Neural cell (in vitro differentiated cells): ENCODE results near the gene CABLES1. TPM values are rescaled to one million over a fixed set of nuclear protein-coding genes. Genes with fewer than 3 reads are reported as not detected.

Source experiments
- H2AFZ ChIP-seq: fragments of 200-600, 300-800 bp; sonication (generic), shearing (Covaris generic); 2 replicates; pipeline ENCODE4 v1.6.0; 2014; ENCODE audit warnings: low read depth, mild to moderate bottlenecking, antibody characterized with exemption, low read length, moderate library complexity
- H3F3A ChIP-seq: fragments of 200-600 bp; shearing (Covaris generic); 2 replicates; pipeline ENCODE4 v1.6.1; 2016; ENCODE audit warnings: mild to moderate bottlenecking, moderate library complexity, mixed read lengths, antibody characterized with exemption, low read length; ENCODE audit not compliant: insufficient read depth, poor library complexity, severe bottlenecking
- H3K27ac ChIP-seq: fragments of 200-600, 300-800 bp; sonication (generic), shearing (Covaris generic); 2 replicates; pipeline ENCODE4 v1.5.1; 2014; ENCODE audit warnings: mild to moderate bottlenecking, low read length, moderate library complexity
- H3K27me3 ChIP-seq: fragments of 300-800, 200-600 bp; sonication (generic), shearing (Covaris generic); 2 replicates; pipeline ENCODE4 v1.6.0; 2014; ENCODE audit warnings: mild to moderate bottlenecking, low read depth, low read length, moderate library complexity; ENCODE audit not compliant: insufficient read depth
- H3K36me3 ChIP-seq: fragments of 300-800, 200-600 bp; sonication (generic), shearing (Covaris generic); 2 replicates; pipeline ENCODE4 v1.5.1; 2014; ENCODE audit warnings: mild to moderate bottlenecking, antibody characterized with exemption, low read length, moderate library complexity; ENCODE audit not compliant: insufficient read depth
- H3K4me2 ChIP-seq: fragments of 300-800, 200-600 bp; sonication (generic), shearing (Covaris generic); 2 replicates; pipeline ENCODE4 v1.6.0; 2014; ENCODE audit warnings: mild to moderate bottlenecking, low read length
- H3K4me3 ChIP-seq: fragments of 300-800, 200-600 bp; sonication (generic), shearing (Covaris generic); 2 replicates; pipeline ENCODE4 v1.5.1; 2014; ENCODE audit warnings: mild to moderate bottlenecking, low read length, moderate library complexity
- H3K79me2 ChIP-seq: fragments of 200-600 bp; shearing (Covaris generic); replicated peaks from 2 replicates; pipeline ENCODE4 v1.6.0; 2014; ENCODE audit warnings: mild to moderate bottlenecking, low read length, moderate library complexity; ENCODE audit not compliant: insufficient read depth
- H3K9ac ChIP-seq: fragments of 300-800, 200-600 bp; sonication (generic), shearing (Covaris generic); 2 replicates; pipeline ENCODE4 v1.6.1; 2016; ENCODE audit warnings: mild to moderate bottlenecking, low read length, mixed read lengths
- H3K9me2 ChIP-seq: fragments of 200-600 bp; shearing (Covaris generic); 2 replicates; pipeline ENCODE4 v1.6.1; 2016; ENCODE audit warnings: mild to moderate bottlenecking, low read length, mixed read lengths; ENCODE audit not compliant: insufficient read depth
- H3K9me3 ChIP-seq: fragments of 200-600, 300-800 bp; sonication (generic), shearing (Covaris generic); 2 replicates; pipeline ENCODE4 v1.6.1; 2016; ENCODE audit warnings: mild to moderate bottlenecking, mixed run types, low read length, moderate library complexity, mixed read lengths
- H4K20me1 ChIP-seq: fragments of 200-600 bp; shearing (Covaris generic); 2 replicates; pipeline ENCODE4 v1.6.1; 2016; ENCODE audit warnings: mild to moderate bottlenecking, mixed run types; ENCODE audit not compliant: insufficient read depth
- EP300 ChIP-seq: fragments of 450-650 bp; conservative IDR thresholded peaks from 2 replicates; pipeline ENCODE4 v1.6.1; 2014; ENCODE audit warnings: antibody characterized with exemption, mild to moderate bottlenecking, moderate library complexity; ENCODE audit not compliant: poor library complexity, severe bottlenecking
- EZH2 ChIP-seq: fragments of 200-600, 300-800 bp; shearing (Covaris generic), sonication (generic); IDR thresholded peaks from 2 replicates; pipeline ENCODE4 v1.6.1; 2014; ENCODE audit warnings: antibody characterized with exemption, low read length, borderline replicate concordance, mild to moderate bottlenecking; ENCODE audit not compliant: insufficient read depth, poor library complexity, severe bottlenecking
- MXI1 ChIP-seq: fragments of 450-650 bp; conservative IDR thresholded peaks from 2 replicates; pipeline ENCODE4 v1.6.1; 2014; ENCODE audit warnings: antibody characterized with exemption, mild to moderate bottlenecking; ENCODE audit not compliant: poor library complexity, severe bottlenecking
- POLR2AphosphoS5 ChIP-seq: IDR thresholded peaks from 2 replicates; pipeline ENCODE4 v1.6.1; 2012
- RAD21 ChIP-seq: fragments of 450-650 bp; conservative IDR thresholded peaks from 2 replicates; pipeline ENCODE4 v1.6.1; 2014; ENCODE audit warnings: antibody characterized with exemption, mild to moderate bottlenecking, moderate library complexity
- REST ChIP-seq: IDR thresholded peaks from 2 replicates; pipeline ENCODE4 v1.6.1; 2012; ENCODE audit warnings: borderline replicate concordance
- SMC3 ChIP-seq: fragments of 450-650 bp; conservative IDR thresholded peaks from 2 replicates; pipeline ENCODE4 v1.6.1; 2014; ENCODE audit warnings: antibody characterized with exemption, mild to moderate bottlenecking, moderate library complexity; ENCODE audit not compliant: poor library complexity
- TAF1 ChIP-seq: IDR thresholded peaks from 2 replicates; pipeline ENCODE4 v1.6.1; 2012; ENCODE audit warnings: low read depth
- polyA plus RNA-seq: library from polyadenylated mRNA; depleted of rRNA; stranded (reverse); fragments of >200 nt; gene quantifications from 2 replicates; pipeline ENCODE4 v1.2.3, GENCODE V29; 2014
- TF ChIP-seq, protein P1 (sequence below): fragments of 450-650 bp; IDR thresholded peaks from 2 replicates; pipeline ENCODE4 v1.5.1; 2014; ENCODE audit warnings: antibody characterized with exemption, mild to moderate bottlenecking, moderate library complexity; ENCODE audit not compliant: poor library complexity, severe bottlenecking

CABLES1 gene
- polyA plus RNA-seq, 1 donor from 2014 or later = 1.4 TPM

DNA sequence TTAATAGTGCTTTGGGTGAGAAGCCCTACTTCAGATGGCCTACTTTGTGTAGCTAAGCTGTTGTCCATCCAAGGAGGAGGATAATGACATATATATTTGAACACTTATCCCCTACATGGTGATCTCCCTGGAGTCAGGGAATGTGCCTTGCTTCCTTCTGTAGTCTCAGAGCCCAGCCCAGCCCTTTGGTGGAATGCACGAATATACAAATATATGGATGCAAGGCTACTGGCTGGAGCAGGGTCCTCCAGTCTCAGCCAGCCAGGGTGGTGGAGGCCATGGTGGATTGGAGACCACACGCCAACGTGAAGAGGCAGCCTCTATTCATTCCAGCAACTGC lies 167.2 kb downstream of the CABLES1 start:
- Histone ChIP-seq H3K79me2 (no peaks in the 10 kb centered on the region), H3K27ac (no peak overlapping the region), H3K9ac (no peak overlapping the region), H3K9me3 (no peaks in the 10 kb centered on the region), H3F3A (no peaks in the 10 kb centered on the region), H3K4me2 (no peak overlapping the region), H4K20me1 (no peaks in the 10 kb centered on the region), H3K9me2 (no peaks in the 10 kb centered on the region), H3K36me3 (no peaks in the 10 kb centered on the region), H3K4me3 (no peak overlapping the region), H2AFZ (no peak overlapping the region), H3K27me3 (no peaks in the 10 kb centered on the region)
- TF ChIP-seq REST = no peak
- no peak for TF ChIP-seq RAD21
- TF ChIP-seq, protein P1, sequence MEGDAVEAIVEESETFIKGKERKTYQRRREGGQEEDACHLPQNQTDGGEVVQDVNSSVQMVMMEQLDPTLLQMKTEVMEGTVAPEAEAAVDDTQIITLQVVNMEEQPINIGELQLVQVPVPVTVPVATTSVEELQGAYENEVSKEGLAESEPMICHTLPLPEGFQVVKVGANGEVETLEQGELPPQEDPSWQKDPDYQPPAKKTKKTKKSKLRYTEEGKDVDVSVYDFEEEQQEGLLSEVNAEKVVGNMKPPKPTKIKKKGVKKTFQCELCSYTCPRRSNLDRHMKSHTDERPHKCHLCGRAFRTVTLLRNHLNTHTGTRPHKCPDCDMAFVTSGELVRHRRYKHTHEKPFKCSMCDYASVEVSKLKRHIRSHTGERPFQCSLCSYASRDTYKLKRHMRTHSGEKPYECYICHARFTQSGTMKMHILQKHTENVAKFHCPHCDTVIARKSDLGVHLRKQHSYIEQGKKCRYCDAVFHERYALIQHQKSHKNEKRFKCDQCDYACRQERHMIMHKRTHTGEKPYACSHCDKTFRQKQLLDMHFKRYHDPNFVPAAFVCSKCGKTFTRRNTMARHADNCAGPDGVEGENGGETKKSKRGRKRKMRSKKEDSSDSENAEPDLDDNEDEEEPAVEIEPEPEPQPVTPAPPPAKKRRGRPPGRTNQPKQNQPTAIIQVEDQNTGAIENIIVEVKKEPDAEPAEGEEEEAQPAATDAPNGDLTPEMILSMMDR = no peak
- TF ChIP-seq TAF1 = no peak
- no peak for TF ChIP-seq EP300
- TF ChIP-seq POLR2AphosphoS5 = no peak
- no peak for TF ChIP-seq SMC3
- no peak for TF ChIP-seq EZH2
- no peak for TF ChIP-seq MXI1

DNA sequence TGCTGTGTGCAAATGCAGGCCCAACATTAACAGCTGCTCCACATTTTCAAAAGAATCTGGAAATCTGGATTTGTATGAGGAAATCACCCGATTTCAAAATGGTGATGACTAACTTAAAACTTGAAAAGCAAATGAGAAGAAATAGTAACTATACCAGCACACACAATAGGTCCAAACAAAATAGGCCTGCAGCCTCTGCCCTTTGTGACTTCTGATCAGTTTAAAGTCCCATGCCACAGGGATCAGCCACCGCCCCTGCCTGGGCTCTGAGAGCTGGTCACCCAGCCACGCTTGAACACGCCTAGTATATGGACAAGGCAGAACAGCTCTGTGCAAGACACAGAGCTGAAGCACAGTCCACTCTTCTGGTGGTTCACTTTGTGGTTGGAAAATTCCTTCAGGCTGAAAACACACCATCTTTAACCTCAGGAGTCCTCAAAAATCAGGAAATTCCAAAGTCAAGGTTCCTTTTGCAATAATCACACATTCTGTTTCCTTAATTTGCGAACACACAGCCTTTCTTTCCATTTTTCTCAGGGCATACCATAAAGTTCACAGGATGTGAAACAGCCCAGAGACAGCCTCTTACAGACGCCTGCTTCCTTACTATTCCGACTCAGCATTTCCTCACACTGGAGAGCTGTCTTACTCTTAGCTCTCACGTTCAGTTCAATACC lies 167.7 kb downstream of the CABLES1 start:
- Histone ChIP-seq H3K4me2 (no peak overlapping the region), H3K9ac (no peak overlapping the region), H3K9me2 (no peaks in the 10 kb centered on the region), H3K79me2 (no peaks in the 10 kb centered on the region), H3F3A (no peaks in the 10 kb centered on the region), H3K9me3 (no peaks in the 10 kb centered on the region), H3K4me3 (no peak overlapping the region), H3K36me3 (no peaks in the 10 kb centered on the region), H3K27ac (no peak overlapping the region), H4K20me1 (no peaks in the 10 kb centered on the region), H3K27me3 (no peaks in the 10 kb centered on the region), H2AFZ (no peak overlapping the region)
- TF ChIP-seq SMC3 = no peak
- TF ChIP-seq REST = no peak
- TF ChIP-seq EP300 = no peak
- no peak for TF ChIP-seq RAD21
